Measurements from ENCODE around the gene KRT6A. TPM values are rescaled to one million over a fixed set of nuclear protein-coding genes. Genes with fewer than 3 reads are reported as not detected.

The KRT6A gene
- total RNA-seq, 1 experiment from 2014 or later = not detected

DNA sequence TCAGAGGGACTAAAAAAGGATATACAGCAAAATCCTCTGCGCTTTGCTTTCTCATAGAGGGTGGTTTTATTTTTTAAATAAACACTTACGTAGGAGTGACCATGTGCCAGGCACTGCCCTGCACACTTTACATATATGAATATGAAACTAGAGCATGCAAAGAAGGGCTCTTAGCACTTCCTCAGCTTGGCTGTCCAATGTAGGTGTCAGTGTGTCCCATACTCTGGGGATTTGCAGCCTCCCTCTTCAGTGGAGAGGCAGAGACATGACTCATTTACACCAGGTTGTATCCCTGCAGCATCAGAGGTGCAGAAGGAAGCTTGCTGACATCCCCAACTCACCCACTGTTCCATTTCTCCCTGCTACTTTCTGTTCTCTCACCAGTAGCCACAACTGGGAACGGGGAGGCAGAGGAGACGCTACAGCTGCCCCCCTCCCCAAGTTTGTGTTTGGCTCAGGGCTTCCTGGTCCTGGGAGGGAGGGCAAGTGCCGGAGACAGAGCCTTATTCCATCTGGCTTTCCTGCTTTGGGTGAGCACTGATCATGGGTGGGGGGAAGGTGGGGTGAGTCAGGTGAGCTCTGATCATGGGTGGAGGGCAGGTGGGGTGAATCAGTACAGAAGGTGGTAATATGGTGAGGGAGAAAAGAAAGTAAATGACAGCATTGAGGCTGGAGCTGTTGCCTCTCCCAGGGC lies 32.0 kb upstream of the KRT6A start:
- DNase-seq (ENCODE audit: low spot score) = no peak

DNA sequence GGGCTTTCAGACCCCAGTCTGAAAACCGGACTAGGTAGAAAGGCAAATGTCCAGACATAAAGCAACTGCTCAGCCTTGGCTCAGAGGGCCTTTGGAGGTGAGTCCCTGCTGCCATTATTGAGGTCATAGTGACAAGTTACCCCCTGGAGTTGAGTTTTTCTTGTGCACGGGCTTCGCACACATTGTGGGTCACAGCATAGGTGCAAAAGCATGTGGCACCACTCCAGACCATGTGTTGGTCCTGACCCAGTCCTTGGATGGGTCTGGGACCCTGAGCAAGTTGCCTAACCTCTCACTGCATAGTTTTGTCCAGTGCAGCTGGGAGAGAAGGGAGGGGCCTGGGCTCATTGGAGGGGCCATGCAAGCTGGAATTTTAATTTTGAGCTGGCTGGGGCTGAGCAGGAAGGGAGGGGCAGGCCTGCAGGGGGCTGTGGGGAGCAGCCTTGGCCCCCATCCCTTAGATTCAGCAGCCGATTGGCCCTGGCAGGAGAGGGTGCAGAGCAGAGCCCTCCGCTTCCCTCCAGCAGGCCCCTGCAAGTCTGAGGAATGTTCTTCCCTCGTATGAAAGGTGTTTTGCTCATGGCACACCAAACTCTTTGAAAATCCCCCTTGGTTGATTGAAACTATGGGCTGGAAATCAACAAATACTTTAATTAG lies 31.3 kb upstream of the KRT6A start:
- DNase-seq (ENCODE audit: low spot score) = no peak

DNA sequence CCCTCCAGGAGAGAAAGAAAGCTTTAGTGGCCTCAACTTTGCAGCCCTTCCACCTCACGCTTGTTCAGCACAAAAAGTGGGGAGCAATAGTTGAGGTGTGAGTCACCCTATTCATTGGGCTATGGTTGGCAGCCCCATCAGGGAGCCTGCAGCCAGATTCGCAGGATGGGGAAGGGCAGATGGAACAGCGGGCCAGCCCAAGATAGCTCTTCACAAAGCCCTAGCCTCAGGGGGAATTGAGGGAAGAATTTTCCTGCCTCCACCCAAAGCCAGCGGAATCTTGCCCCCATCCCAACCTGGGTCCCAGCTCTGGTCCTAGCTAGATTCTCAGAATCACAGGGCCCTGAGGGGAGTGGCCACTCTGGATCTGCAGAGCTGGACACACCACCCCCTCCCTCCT lies 30.8 kb upstream of the KRT6A start:
- DNase-seq (ENCODE audit: low spot score) = no peak

GRCh38 chr12:52522346-52523011 lies 29.4 kb upstream of the KRT6A start:
- DNase-seq (ENCODE audit: low spot score) = peak; percentile 78

DNA sequence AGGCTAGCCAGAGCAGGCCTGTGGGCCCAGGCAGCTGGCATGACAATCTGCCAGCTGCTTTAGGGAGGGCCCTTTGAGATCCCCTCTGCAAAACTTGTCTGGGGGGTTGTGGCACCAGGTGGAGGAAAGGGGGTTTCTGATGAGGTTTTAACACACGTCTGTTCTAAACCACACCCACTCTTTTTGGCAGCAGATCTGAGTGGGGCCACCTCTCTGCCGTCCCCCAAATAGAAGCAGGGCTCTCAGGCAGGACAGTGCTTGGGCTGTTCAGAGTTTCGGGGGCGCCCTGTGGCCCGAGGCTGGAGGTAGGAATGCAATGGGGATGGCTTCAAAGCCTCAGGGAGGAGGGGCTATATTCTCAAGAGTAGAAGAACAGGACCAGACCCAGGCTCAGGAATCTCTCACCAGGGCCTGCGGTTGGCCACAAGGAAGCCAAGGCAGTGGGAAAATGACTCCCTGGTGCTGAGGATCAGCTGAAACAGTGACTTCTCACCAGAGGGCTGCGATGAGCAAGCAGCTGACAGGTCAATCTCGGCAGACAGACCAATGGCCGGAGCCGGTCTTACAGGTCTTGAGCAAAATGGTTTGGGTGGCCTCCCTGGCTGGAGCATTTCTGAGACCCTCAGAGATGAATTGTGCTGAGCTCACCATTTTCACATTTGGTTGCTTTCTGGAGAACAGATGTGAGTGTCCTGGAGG lies 28.7 kb upstream of the KRT6A start:
- peak; percentile 21 for DNase-seq (ENCODE audit: low spot score)

GRCh38 chr12:52521175-52521567 lies 28.1 kb upstream of the KRT6A start:
- DNase-seq (ENCODE audit: low spot score) = peak; percentile 71

GRCh38 chr12:52519826-52520662 lies 27.0 kb upstream of the KRT6A start, which contains the start of gene KRT5:
TSS of gene KRT5 (minus strand) at chr12:52520394. CDS start at chr12:52520296, 98 bp downstream.
- DNase-seq (ENCODE audit: low spot score) = no peak

DNA sequence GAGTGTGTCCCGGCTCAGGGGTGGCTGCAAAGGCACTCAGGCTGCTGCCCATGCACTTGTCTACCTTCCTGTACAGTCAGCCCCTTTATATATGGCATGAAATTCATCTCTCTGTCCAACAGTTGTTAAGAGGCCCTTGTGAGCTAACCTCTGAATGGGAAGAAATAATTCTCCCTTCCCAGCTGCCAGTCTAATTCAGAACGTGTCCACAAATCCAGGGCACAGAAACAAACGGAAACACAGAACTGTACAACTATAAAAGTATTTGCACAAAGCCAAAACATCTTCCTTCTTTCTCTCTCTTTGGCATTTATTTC lies 26.3 kb upstream of the KRT6A start:
- no peak for DNase-seq (ENCODE audit: low spot score)

GRCh38 chr12:52518574-52519386 lies 25.7 kb upstream of the KRT6A start:
- no peak for DNase-seq (ENCODE audit: low spot score)

DNA sequence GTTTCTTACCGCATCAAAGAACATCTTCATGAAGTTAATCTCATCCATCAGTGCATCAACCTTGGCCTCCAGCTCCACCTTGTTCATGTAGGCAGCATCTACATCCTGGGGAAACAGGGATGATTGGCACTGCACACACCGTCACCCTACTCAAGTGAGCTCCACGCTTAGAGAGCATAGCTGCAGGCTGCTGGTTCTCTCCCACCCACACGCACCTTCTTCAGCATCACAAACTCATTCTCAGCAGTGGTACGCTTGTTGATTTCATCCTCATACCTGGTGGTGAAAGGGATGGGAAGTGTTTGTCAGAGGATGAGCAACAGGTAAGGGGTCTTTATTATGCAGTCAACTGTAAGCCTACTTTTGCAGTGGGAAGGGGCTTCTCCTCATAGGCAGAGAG lies 24.8 kb upstream of the KRT6A start:
- no peak for DNase-seq (ENCODE audit: low spot score)

DNA sequence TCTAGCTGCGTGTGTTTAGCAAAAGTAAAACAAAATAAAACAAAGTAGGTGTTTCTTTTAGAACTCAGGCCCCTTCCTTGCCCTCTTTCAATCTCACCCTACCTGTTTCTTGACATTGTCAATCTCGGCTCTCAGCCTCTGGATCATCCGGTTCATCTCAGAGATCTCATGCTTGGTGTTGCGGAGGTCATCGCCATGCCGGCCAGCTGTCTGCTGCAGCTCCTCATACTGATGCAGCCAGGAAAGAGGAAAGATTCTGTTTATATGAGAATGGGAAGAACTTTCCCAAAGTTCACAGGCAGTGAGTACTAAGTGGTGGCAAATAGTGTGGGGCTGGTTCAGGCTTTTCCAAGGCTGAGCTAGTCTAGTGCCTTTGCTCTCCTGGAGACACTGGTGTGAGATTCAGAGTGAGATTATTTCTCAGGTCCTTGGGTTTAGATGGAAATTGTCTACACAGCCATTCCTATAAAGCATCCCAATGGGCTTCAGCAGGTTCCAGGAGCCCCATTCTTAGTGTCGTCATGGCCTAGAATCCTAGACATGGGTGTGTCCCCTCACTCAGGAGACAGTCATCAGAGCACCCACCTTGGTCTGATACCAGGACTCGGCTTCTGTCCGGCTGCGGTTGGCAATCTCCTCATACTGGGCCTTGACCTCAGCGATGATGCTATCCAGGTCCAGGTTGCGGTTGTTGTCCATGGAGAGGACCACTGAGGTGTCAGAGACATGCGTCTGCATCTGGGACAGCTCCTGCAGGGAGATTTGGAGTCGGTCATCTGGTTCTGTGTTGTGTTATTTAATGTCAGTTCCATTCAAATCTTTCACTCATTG lies 24.2 kb upstream of the KRT6A start:
- no peak for DNase-seq (ENCODE audit: low spot score)

DNA sequence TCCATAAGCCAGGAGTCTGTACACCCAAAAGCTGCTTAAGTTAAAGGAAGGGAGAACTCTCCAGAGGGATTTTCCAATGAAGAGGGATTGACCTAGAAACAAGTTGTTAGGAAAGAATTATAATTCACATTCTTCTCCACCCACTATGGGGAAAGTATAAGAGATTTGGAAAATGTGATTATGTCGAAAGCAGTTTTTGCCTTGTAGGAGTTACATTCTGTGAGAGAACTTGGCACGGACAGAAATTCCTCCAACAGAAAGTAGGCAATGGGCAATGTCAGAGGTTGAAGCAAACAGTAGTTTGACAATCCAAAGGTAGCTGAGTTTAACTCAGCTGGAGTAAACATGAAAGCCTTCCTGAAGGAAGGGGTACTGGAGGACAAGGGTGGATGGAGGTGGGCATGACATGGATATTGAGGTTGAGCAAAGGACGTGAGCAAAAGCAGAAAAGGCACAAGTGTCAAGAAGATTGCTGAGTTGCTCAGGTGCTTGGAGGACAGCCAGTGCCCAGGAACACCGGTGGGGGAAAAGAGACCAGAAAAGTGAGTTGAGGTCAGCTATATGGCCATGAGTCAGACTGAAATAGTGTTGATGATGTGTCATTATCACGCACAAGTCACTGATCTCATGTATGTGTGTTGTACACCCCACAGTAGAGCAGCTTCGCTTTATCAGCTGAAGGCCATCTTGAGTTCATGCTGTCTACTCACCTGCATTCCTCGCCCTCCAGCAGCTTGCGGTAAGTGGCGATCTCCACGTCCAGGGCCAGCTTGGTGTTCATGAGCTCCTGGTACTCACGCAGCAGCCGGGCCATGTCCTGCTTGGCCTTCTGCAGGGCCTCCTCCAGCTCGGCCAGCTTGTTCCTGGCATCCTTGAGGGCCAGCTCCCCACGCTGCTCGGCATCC lies 23.1 kb upstream of the KRT6A start:
- DNase-seq (ENCODE audit: low spot score) = no peak

DNA sequence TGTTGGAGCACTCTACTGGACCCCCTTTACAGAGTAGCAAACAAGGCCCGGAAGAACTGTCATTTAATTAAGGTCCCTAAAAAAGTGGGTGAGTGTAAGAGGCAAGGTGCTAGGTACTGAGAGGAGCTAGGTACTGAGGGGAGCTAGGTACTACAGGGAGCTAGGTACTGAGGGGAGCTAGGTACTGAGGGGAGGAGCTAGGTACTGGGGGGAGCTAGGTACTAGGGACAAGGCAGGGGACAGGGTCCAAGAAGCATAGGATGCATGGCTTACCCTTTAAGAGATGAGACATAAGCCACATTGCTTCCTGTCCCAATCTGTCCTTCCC lies 22.2 kb upstream of the KRT6A start:
- DNase-seq (ENCODE audit: low spot score) = no peak

- DNase-seq (ENCODE audit: low spot score) = no peak
Observed at GRCh38 chr12:52514471-52515318, 21.6 kb upstream of the KRT6A start.

DNA sequence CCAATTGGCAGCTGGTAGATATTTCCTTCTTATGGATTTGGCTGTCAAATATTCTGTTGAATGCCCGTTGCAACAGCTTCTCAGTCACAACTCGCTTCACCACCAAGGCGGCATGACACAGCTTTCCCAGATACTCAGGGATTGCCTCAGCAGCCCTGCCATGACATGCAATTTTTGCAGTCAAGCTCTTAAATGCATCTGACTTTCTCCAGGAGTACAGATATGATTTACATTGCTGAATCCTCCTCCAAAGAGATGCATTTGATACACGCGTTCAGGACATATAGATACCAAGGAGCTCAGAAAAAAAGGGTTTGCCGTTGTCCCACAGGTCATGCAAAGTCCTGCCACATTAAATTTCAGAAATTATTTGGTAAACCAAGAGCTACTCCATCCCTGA lies 20.7 kb upstream of the KRT6A start:
- DNase-seq (ENCODE audit: low spot score) = no peak

- DNase-seq (ENCODE audit: low spot score) = no peak
Observed at GRCh38 chr12:52508211-52508610, 15.2 kb upstream of the KRT6A start.

- peak; percentile 41 for DNase-seq (ENCODE audit: low spot score)
Observed at GRCh38 chr12:52506858-52507715, 14.0 kb upstream of the KRT6A start.
